NCI-H69 (cell line): Measurements from ENCODE around the gene MYO5A.

ENCODE experiments used
- DNase-seq: peaks from one replicate; lab custom pipeline; 2025; lab: John Stamatoyannopoulos, UW

The MYO5A gene

GRCh38 chr15:52329987-52330386 is 198.7 kb downstream of the MYO5A start:
- DNase-seq: no peak

GRCh38 chr15:52329150-52329549 is 199.5 kb downstream of the MYO5A start:
- DNase-seq: no peak

GRCh38 chr15:52328680-52329079 is 200.0 kb downstream of the MYO5A start:
- no peak for DNase-seq

GRCh38 chr15:52326756-52327155 is 201.9 kb downstream of the MYO5A start:
- DNase-seq: no peak

GRCh38 chr15:52324109-52324508 is 204.6 kb downstream of the MYO5A start:
- DNase-seq: no peak

- DNase-seq: peak; percentile 27
These were observed 209.8 kb downstream of the MYO5A start for GRCh38 chr15:52318729-52319500.

- DNase-seq: no peak
These were observed 211.0 kb downstream of the MYO5A start for GRCh38 chr15:52317688-52318087.

GRCh38 chr15:52317022-52317421 is 211.7 kb downstream of the MYO5A start:
- DNase-seq: no peak

GRCh38 chr15:52309154-52309548 is 219.5 kb downstream of the MYO5A start:
- no peak for DNase-seq

- DNase-seq: no peak
These were observed 220.1 kb downstream of the MYO5A start for GRCh38 chr15:52308446-52309153.

- no peak for DNase-seq
These were observed 220.8 kb downstream of the MYO5A start for GRCh38 chr15:52307847-52308246.

- no peak for DNase-seq
These were observed 222.4 kb downstream of the MYO5A start for GRCh38 chr15:52306270-52306669.

GRCh38 chr15:52303093-52303772 is 225.4 kb downstream of the MYO5A start:
- DNase-seq: no peak

GRCh38 chr15:52301265-52301847 is 227.3 kb downstream of the MYO5A start:
- no peak for DNase-seq

- DNase-seq: peak; percentile 94
These were observed 233.2 kb downstream of the MYO5A start, which contains the start of gene MYO5C for GRCh38 chr15:52295421-52296001. MYO5C (minus strand) TSS chr15:52295804; CDS start chr15:52295636, 168 bp downstream.

- DNase-seq: peak; percentile 52
These were observed 233.7 kb downstream of the MYO5A start for GRCh38 chr15:52294881-52295420.

- no peak for DNase-seq
These were observed 235.8 kb downstream of the MYO5A start for GRCh38 chr15:52292780-52293392.

- no peak for DNase-seq
These were observed 237.5 kb downstream of the MYO5A start for GRCh38 chr15:52291204-52291603.

GRCh38 chr15:52290800-52291199 is 237.9 kb downstream of the MYO5A start:
- DNase-seq: no peak

- no peak for DNase-seq
These were observed 238.4 kb downstream of the MYO5A start for GRCh38 chr15:52290329-52290728.

- DNase-seq: no peak
These were observed 239.0 kb downstream of the MYO5A start for GRCh38 chr15:52289629-52290081.
